ENCODE results near the gene MTMR12.

- no peak for TF ChIP-seq SUZ12 (IDR thresholded peaks at IDR 0.05; ENCODE audit: extremely low read depth, insufficient read depth, insufficient read length)
- TF ChIP-seq ZNF274 (IDR thresholded peaks at IDR 0.05; ENCODE audit: low read depth, low read length), result no peak
These were observed 29.0 kb downstream of the MTMR12 start for GRCh38 chr5:32283539-32284377.
